GM12878 (cell line): ENCODE data around the gene TFF2. TPM values are rescaled to one million over a fixed set of nuclear protein-coding genes. Genes with fewer than 3 reads are reported as not detected.

ENCODE experiments used
- ATAC-seq: fragments of 200-7000 bp; cut with Tn5 transposase; 3 replicates; pipeline ENCODE4 v1.9.1; 2020; ENCODE audit warnings: mild to moderate bottlenecking, moderate library complexity
- BruUV-seq: library from RNA; stranded (reverse); fragments of 400-500 nt; replicated peaks from 2 replicates; lab custom pipeline; 2021; lab: Mats Ljungman, UMichigan
- CTCF ChIA-PET: fragments of 300-600 bp; sonication (Branson Sonifier 250); formaldehyde crosslinking; extraction: SDS; loops from one replicate; lab custom pipeline; 2021; ENCODE audit warnings: inconsistent platforms; lab: Yijun Ruan, JAX
- POLR2A ChIA-PET: fragments of 350-600 bp; formaldehyde crosslinking; extraction: SDS; loops from one replicate; lab custom pipeline; 2021; ENCODE audit warnings: inconsistent platforms; lab: Charles Lee
- RAD21 ChIA-PET: fragments of 300-600 bp; sonication (Branson Sonifier 250); formaldehyde crosslinking; loops from one replicate; lab custom pipeline; 2023; ENCODE audit warnings: antibody characterized with exemption; ENCODE audit not compliant: unreplicated experiment; lab: Charles Lee
- SMC1A ChIA-PET: fragments of 300-600 bp; sonication (Branson Sonifier 250); formaldehyde crosslinking; loops from one replicate; lab custom pipeline; 2023; ENCODE audit not compliant: unreplicated experiment, uncharacterized antibody; lab: Charles Lee
- DNase-seq: peaks from one replicate; pipeline ENCODE4 v3.0.0-alpha.2; 2011; ENCODE audit warnings: low read depth, low spot score
- FAIRE-seq: peaks from 3 replicates; lab custom pipeline; 2011; peaks lifted over from hg19 to GRCh38; lab: Jason Lieb, UNC
- H2AFZ ChIP-seq: 2 replicates; pipeline ENCODE4 v1.6.0; 2011; ENCODE audit warnings: low read depth, low read length, control low read depth; ENCODE audit not compliant: control insufficient read depth
- H3K27ac ChIP-seq: 2 replicates; pipeline ENCODE4 v1.5.1; 2011; ENCODE audit warnings: control low read depth; ENCODE audit not compliant: control insufficient read depth, insufficient read depth
- H3K27me3 ChIP-seq, 2 experiments: replicated peaks in 1 of 2; 2 replicates each; pipeline versions ENCODE4 v1.6.0 to v1.6.1; 2011; ENCODE audit warnings: low read length in 1 of 2; ENCODE audit not compliant: control insufficient read depth in 2 of 2, insufficient read depth in 2 of 2
- H3K36me3 ChIP-seq, 2 experiments: 2 replicates each; pipeline ENCODE4 v1.5.1; 2011; ENCODE audit warnings: low read length in 1 of 2; ENCODE audit not compliant: control insufficient read depth in 2 of 2, insufficient read depth in 2 of 2
- H3K4me1 ChIP-seq: 2 replicates; pipeline ENCODE4 v1.6.1; 2011; ENCODE audit warnings: mild to moderate bottlenecking, low read length, moderate library complexity, mixed read lengths; ENCODE audit not compliant: control insufficient read depth, insufficient read depth
- H3K4me2 ChIP-seq: 2 replicates; pipeline ENCODE4 v1.6.0; 2011; ENCODE audit warnings: control low read depth; ENCODE audit not compliant: control insufficient read depth, insufficient read depth
- H3K4me3 ChIP-seq: fragments of 200-600 bp; sonication (generic); 2 replicates; pipeline ENCODE4 v1.5.1; 2016
- H3K79me2 ChIP-seq: 2 replicates; pipeline ENCODE4 v1.6.0; 2011; ENCODE audit warnings: low read length; ENCODE audit not compliant: control insufficient read depth, insufficient read depth
- H3K9ac ChIP-seq: 2 replicates; pipeline ENCODE4 v1.8.0; 2011; ENCODE audit warnings: low read length, control low read depth, mixed read lengths; ENCODE audit not compliant: control insufficient read depth, insufficient read depth
- H3K9me3 ChIP-seq: replicated peaks from 3 replicates; pipeline ENCODE4 v1.5.1; 2011; ENCODE audit warnings: mild to moderate bottlenecking, low read length; ENCODE audit not compliant: control insufficient read depth, insufficient read depth
- H4K20me1 ChIP-seq: 2 replicates; pipeline ENCODE4 v1.6.0; 2011; ENCODE audit not compliant: control insufficient read depth, insufficient read depth
- BACH1 ChIP-seq: fragments of 450-650 bp; IDR thresholded peaks from 2 replicates; pipeline ENCODE4 v1.6.1; 2017; ENCODE audit warnings: mild to moderate bottlenecking, borderline replicate concordance
- CBX5 ChIP-seq: sonication (generic); IDR thresholded peaks from 2 replicates; pipeline ENCODE4 v1.6.1; 2016; ENCODE audit warnings: low read depth, moderate library complexity, mild to moderate bottlenecking, inconsistent platforms
- IKZF1 ChIP-seq: fragments of 450-650 bp; conservative IDR thresholded peaks from 2 replicates; pipeline ENCODE4 v1.6.1; 2017; ENCODE audit warnings: antibody characterized with exemption, mild to moderate bottlenecking
- NR2F1 ChIP-seq: fragments of 450-650 bp; conservative IDR thresholded peaks from 2 replicates; pipeline ENCODE4 v1.6.1; 2017; ENCODE audit warnings: mild to moderate bottlenecking
- WGBS: methylation state at CpG from one replicate; pipeline ENCODE4 v1.1.6; 2016; ENCODE audit warnings: low lambda C conversion rate; ENCODE audit not compliant: insufficient replicate concordance, insufficient coverage; ENCODE audit errors: missing lambda C conversion rate; 5-methylcytosine and 5-hydroxymethylcytosine counted together
- in situ Hi-C: fragments of 300-500 bp; cut with MboI; formaldehyde crosslinking; loops from 9 replicates; pipeline ENCODE4 v1.14.3; 2018; ENCODE audit warnings: mixed read lengths
- intact Hi-C: fragments of 100-400 bp; cut with micrococcal nuclease; formaldehyde crosslinking; loops from one replicate; pipeline ENCODE4 v1.14.2; 2022; ENCODE audit not compliant: unreplicated experiment
- polyA plus RNA-seq, 11 experiments: library from polyadenylated mRNA; depleted of rRNA in 4 of 11; unstranded in 6 of 11; stranded (reverse) in 5 of 11; fragments of >200 nt; fragmentation: Nextera tagmentation in 4 of 11; fragmentation: Illumina TruSeq in 1 of 11; extraction: Ambion mirVana in 4 of 11; extraction: Trizol in 1 of 11; gene quantifications; 1 replicate in 1 of 11; 2 replicates in 10 of 11; pipeline versions ENCODE4 v1.2.1 to v1.2.3, GENCODE V29; 2011 to 2016; ENCODE audit warnings: inconsistent platforms in 2 of 11, missing spikeins in 2 of 11, low read depth in 1 of 11
- total RNA-seq, 4 experiments: library from RNA; depleted of rRNA in 3 of 4; stranded (reverse); fragments of >200 nt in 3 of 4; fragmentation: Illumina TruSeq in 1 of 4; extraction: Trizol in 1 of 4; gene quantifications; 2 replicates each; pipeline versions ENCODE4 v1.2.1 to v1.2.3, GENCODE V29; 2013 to 2021

Gene TFF2
- total and polyA plus RNA-seq, 10 of the 15 experiments (the other 5 are each of a cell fraction or from before 2014, with no cell fraction given), result 0.56 TPM; not detected in 9

- peak; percentile 75; the same call in 1 of the 2 replicates for TF ChIP-seq NR2F1
- peak; percentile 61; the same call in 1 of the 2 replicates for TF ChIP-seq IKZF1
Observed at GRCh38 chr21:42330380-42331371, 20.1 kb downstream of the TFF2 start (continued).

- POLR2A ChIA-PET, result no interaction called here
- CTCF ChIA-PET, result interaction anchor here (1.3 to 3.8 kb wide), 2 partner anchors 11 to 14 kb away, joined by 4 to 14 read pairs; no protein-coding TSS in a partner anchor
- FAIRE-seq, result no peak
- intact Hi-C loops (no loop called here), in situ Hi-C loops (no loop called here)
- H3K27ac ChIP-seq, result no peak overlapping the region
- H3K9ac ChIP-seq, result no peak overlapping the region
- TF ChIP-seq CBX5 (no peak), BACH1 (no peak)
- 29% methylated on average over 6 of the region's 6 CpGs for WGBS
- ATAC-seq, result no peak
- no peaks in the 10 kb centered on the region for H3K36me3 ChIP-seq
- H4K20me1 ChIP-seq, result no peaks in the 10 kb centered on the region
- H3K27me3 ChIP-seq, result no peaks in the 10 kb centered on the region
- SMC1A ChIA-PET, result no interaction called here
- H2AFZ ChIP-seq, result no peak overlapping the region
- no peaks in the 10 kb centered on the region; the same call in 2 of the 3 replicates for H3K9me3 ChIP-seq
- no peak overlapping the region for H3K4me3 ChIP-seq
- DNase-seq, result no peak
- no peaks in the 10 kb centered on the region for H3K79me2 ChIP-seq
- H3K4me2 ChIP-seq, result no peak overlapping the region
- RAD21 ChIA-PET, result no interaction called here
- no peaks in the 10 kb centered on the region for H3K4me1 ChIP-seq
- no TSS peak for BruUV-seq
Observed at GRCh38 chr21:42324896-42325295, 25.9 kb downstream of the TFF2 start.
